Measurements from ENCODE around the gene CEACAM1. TPM values are rescaled to one million over a fixed set of nuclear protein-coding genes. Genes with fewer than 3 reads are reported as not detected.

Gene CEACAM1
- total and polyA plus RNA-seq, 2 donors from 2014 or later, result 33.1 to 34.3 TPM

DNA sequence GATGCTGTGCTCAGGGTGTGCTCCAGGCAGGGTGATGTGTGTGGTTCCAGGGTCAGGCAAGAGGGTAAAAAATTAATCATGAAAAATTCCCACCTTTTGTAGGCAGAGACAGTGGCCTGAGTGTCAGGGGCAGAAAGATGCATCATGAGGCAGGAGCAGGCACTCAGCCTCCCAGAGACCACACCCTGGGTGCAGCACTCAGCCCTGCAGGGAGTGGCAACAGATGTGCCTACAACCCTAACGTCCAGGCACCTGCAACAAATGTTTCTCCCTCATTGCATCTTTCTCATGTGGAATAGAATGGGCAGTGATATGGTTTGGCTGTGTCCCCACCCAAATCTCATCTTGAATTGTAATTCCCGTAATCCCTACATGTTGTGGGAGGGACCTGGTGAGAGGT is 19.6 kb upstream of the CEACAM1 start:
- H3K36me3 ChIP-seq (ENCODE audit: control insufficient read depth in 2 of 3, insufficient read depth in 3 of 3, low read length in 3 of 3), result no peaks in the 10 kb centered on the region
- intact Hi-C loops (cut with DNase I), result no loop called here
- TF ChIP-seq, protein P1, sequence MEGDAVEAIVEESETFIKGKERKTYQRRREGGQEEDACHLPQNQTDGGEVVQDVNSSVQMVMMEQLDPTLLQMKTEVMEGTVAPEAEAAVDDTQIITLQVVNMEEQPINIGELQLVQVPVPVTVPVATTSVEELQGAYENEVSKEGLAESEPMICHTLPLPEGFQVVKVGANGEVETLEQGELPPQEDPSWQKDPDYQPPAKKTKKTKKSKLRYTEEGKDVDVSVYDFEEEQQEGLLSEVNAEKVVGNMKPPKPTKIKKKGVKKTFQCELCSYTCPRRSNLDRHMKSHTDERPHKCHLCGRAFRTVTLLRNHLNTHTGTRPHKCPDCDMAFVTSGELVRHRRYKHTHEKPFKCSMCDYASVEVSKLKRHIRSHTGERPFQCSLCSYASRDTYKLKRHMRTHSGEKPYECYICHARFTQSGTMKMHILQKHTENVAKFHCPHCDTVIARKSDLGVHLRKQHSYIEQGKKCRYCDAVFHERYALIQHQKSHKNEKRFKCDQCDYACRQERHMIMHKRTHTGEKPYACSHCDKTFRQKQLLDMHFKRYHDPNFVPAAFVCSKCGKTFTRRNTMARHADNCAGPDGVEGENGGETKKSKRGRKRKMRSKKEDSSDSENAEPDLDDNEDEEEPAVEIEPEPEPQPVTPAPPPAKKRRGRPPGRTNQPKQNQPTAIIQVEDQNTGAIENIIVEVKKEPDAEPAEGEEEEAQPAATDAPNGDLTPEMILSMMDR (IDR thresholded peaks at IDR 0.05; ENCODE audit: borderline replicate concordance, extremely low read depth, insufficient read depth), result no peak
- no peaks in the 10 kb centered on the region for H3K4me1 ChIP-seq (ENCODE audit: control insufficient read depth in 2 of 3, insufficient read depth in 2 of 3, low read depth in 1 of 3, low read length in 3 of 3)
- no peak overlapping the region for H3K27ac ChIP-seq (ENCODE audit: low read depth in 2 of 2, low read length in 2 of 2)
- no peak overlapping the region for H3K4me3 ChIP-seq (ENCODE audit: low read length in 3 of 3)
- FAIRE-seq (no peak), DNase-seq (no peak)
- no peaks in the 10 kb centered on the region for H3K27me3 ChIP-seq (ENCODE audit: control insufficient read depth, insufficient read depth, low read length)
- no peaks in the 10 kb centered on the region for H3K9me3 ChIP-seq (ENCODE audit: control insufficient read depth in 2 of 3, insufficient read depth in 1 of 3, low read length in 3 of 3)
- H3K9ac ChIP-seq (ENCODE audit: low read length in 3 of 3), result no peak overlapping the region

DNA sequence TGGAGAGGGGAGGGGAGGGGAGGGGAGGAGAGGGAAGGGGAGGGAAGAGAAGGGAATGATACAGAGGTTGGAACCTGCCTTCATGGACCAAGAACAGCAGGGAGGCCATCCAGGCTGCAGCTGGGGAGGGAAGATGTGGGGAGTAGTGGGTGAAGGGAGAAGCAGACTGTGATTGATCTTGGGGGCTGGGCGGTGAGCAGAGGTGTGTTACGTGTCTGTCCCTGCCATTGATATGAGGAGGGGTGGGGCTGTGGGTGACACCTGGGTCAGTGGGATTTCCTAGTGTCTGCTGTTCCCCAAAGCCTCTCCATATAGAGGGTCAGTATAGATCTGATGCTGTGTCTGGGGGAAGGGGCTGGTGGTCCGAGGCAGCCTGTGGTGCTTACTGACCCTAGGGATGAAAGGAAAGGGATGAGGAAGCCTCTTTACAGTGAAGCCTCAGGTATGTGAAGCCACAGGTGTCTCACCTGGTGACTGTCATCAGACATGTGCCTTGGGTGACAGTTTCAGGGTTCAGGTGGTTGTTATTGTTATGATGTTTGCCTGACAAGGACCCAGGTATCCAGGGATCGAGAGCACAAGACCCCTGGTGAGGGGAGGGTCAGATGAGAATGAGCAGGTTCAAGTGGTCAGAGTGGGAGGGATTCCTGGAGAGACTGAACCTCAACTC is 18.7 kb upstream of the CEACAM1 start:
- Histone ChIP-seq H3K9me3 (ENCODE audit: control insufficient read depth in 2 of 3, insufficient read depth in 1 of 3, low read length in 3 of 3) (no peaks in the 10 kb centered on the region), H3K4me1 (ENCODE audit: control insufficient read depth in 2 of 3, insufficient read depth in 2 of 3, low read depth in 1 of 3, low read length in 3 of 3) (no peaks in the 10 kb centered on the region), H3K27ac (ENCODE audit: low read depth in 2 of 2, low read length in 2 of 2) (no peak overlapping the region), H3K9ac (ENCODE audit: low read length in 3 of 3) (no peak overlapping the region), H3K4me3 (ENCODE audit: low read length in 3 of 3) (no peak overlapping the region), H3K36me3 (ENCODE audit: control insufficient read depth in 2 of 3, insufficient read depth in 3 of 3, low read length in 3 of 3) (no peaks in the 10 kb centered on the region), H3K27me3 (ENCODE audit: control insufficient read depth, insufficient read depth, low read length) (no peaks in the 10 kb centered on the region)
- TF ChIP-seq, protein P1 (IDR thresholded peaks at IDR 0.05; ENCODE audit: borderline replicate concordance, extremely low read depth, insufficient read depth), result no peak
- FAIRE-seq (no peak), DNase-seq (no peak)
- intact Hi-C loops (cut with DNase I), result no loop called here

DNA sequence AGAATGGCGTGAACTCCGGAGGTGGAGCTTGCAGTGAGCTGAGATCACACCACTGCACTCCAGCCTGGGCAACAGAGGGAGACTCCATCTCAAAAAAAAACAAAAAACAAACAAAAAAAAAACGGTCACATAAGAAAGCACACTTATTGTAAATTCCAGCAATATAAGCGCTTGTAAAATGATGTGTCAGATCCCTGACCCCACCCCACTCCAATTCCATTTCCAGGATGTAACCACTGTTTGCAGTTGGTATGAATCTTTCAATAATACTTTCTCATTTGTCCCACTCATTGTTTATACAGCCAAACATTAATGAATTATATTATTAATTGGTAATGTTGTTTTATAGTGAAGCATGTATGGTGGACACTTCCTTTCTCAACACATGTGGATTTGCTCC is 15.9 kb upstream of the CEACAM1 start:
- TF ChIP-seq, protein P1 (IDR thresholded peaks at IDR 0.05; ENCODE audit: borderline replicate concordance, extremely low read depth, insufficient read depth), result no peak
- no peak overlapping the region for H3K9ac ChIP-seq (ENCODE audit: low read length in 3 of 3)
- intact Hi-C loops (cut with DNase I), result no loop called here
- no peaks in the 10 kb centered on the region for H3K27me3 ChIP-seq (ENCODE audit: control insufficient read depth, insufficient read depth, low read length)
- DNase-seq (no peak), FAIRE-seq (no peak)
- no peaks in the 10 kb centered on the region for H3K9me3 ChIP-seq (ENCODE audit: control insufficient read depth in 2 of 3, insufficient read depth in 1 of 3, low read length in 3 of 3)
- H3K36me3 ChIP-seq (ENCODE audit: control insufficient read depth in 2 of 3, insufficient read depth in 3 of 3, low read length in 3 of 3), result no peaks in the 10 kb centered on the region
- no peak overlapping the region for H3K4me3 ChIP-seq (ENCODE audit: low read length in 3 of 3)
- H3K27ac ChIP-seq (ENCODE audit: low read depth in 2 of 2, low read length in 2 of 2), result no peak overlapping the region
- no peaks in the 10 kb centered on the region for H3K4me1 ChIP-seq (ENCODE audit: control insufficient read depth in 2 of 3, insufficient read depth in 2 of 3, low read depth in 1 of 3, low read length in 3 of 3)

DNA sequence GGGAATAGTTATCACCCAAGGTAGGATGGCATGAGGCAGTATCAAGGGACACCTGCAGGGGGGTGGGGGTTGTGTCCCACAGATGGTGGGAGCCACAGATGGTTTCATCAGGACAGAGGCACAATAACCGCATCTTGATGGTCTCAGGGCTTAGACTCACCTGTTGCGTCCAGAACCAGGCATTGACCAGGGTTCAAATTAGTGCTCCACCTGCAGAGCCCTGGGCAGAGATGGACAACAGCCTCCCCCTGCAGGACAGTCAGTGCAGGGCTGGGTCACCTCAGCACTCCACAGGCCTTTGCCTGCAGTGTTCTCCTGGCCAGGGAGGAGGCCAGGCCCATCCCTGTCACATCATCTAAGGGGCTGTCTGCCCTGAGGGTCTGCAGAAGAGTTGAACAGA is 14.5 kb upstream of the CEACAM1 start:
- Histone ChIP-seq H3K36me3 (ENCODE audit: control insufficient read depth in 2 of 3, insufficient read depth in 3 of 3, low read length in 3 of 3) (no peaks in the 10 kb centered on the region), H3K4me3 (ENCODE audit: low read length in 3 of 3) (no peak overlapping the region), H3K27ac (ENCODE audit: low read depth in 2 of 2, low read length in 2 of 2) (no peak overlapping the region), H3K4me1 (ENCODE audit: control insufficient read depth in 2 of 3, insufficient read depth in 2 of 3, low read depth in 1 of 3, low read length in 3 of 3) (no peaks in the 10 kb centered on the region), H3K27me3 (ENCODE audit: control insufficient read depth, insufficient read depth, low read length) (no peaks in the 10 kb centered on the region), H3K9me3 (ENCODE audit: control insufficient read depth in 2 of 3, insufficient read depth in 1 of 3, low read length in 3 of 3) (no peaks in the 10 kb centered on the region), H3K9ac (ENCODE audit: low read length in 3 of 3) (no peak overlapping the region)
- intact Hi-C loops (cut with DNase I), result no loop called here
- no peak for FAIRE-seq
- DNase-seq, result no peak
- TF ChIP-seq, protein P1 (IDR thresholded peaks at IDR 0.05; ENCODE audit: borderline replicate concordance, extremely low read depth, insufficient read depth), result no peak
